ENCODE results near the gene CDK9.

Gene CDK9

DNA sequence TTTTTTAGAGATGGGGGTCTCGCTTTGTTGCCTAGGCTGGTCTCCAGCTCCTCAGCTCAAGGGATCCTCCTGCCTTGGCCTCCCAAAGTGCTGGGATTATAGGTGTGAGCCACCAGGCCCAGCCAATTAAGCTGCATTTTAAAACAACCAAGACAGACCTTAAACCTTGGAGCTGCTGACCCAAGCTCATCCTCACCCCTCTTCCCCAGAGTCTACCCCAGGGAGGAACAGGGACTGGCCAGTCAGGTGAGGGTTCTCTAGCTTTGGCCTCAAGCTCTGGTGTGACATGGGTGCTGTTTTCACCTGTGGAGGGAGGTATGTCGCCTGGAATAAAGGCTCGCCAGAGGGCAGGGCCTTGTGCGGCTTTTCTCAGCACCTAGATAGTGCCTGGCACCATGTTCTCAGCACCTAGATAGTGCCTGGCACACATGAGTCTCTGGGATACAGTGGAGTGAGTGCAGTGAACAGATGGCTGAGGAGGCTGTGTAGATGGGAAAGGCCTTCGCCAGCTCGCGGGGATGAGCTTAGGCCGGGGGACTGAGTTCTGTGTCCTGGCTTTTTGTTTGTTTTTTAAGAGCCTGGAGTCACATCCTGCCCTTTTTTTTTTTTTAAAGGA lies 7.4 kb downstream of the CDK9 start:
- Histone ChIP-seq H2BK120ac (ENCODE audit: insufficient read depth, low read length, poor library complexity) (no peak overlapping the region), H3K14ac (ENCODE audit: low read length) (no peak overlapping the region), H2AFZ (ENCODE audit: insufficient read depth, low read length, poor library complexity) (no peak overlapping the region), H3K36me3 (ENCODE audit: control insufficient read depth in 1 of 2, insufficient read depth in 2 of 2, low read length in 2 of 2) (peaks cover 44 to 46% of the 10 kb centered on the region in 2 experiments), H3K4me2 (ENCODE audit: low read length) (no peak overlapping the region), H3K79me1 (ENCODE audit: low read length) (no peaks in the 10 kb centered on the region), H2BK12ac (ENCODE audit: low read length) (no peak overlapping the region), H3K9me3 (ENCODE audit: insufficient read depth, low read depth, low read length) (no peaks in the 10 kb centered on the region), H3K9ac (ENCODE audit: low read length) (no peak overlapping the region), H3K4me3 (ENCODE audit: low read depth, low read length) (no peak overlapping the region), H4K8ac (ENCODE audit: low read depth, low read length) (no peak overlapping the region), H3K4me1 (ENCODE audit: control insufficient read depth in 1 of 2, insufficient read depth in 2 of 2, low read length in 2 of 2) (no peaks in the 10 kb centered on the region), H3K23ac (ENCODE audit: low read length) (no peak overlapping the region), H3K4ac (ENCODE audit: low read depth, low read length) (no peak overlapping the region), H4K91ac (ENCODE audit: low read depth, low read length) (no peak overlapping the region), H3K27me3 (ENCODE audit: insufficient read depth, low read length) (no peaks in the 10 kb centered on the region), H3K18ac (ENCODE audit: low read length) (no peak overlapping the region), H2BK5ac (ENCODE audit: low read depth, low read length, poor library complexity) (no peak overlapping the region), H3K79me2 (ENCODE audit: control insufficient read depth, insufficient read depth, low read length, poor library complexity) (no peaks in the 10 kb centered on the region), H2AK5ac (ENCODE audit: low read length) (no peak overlapping the region), H3K27ac (ENCODE audit: low read depth, low read length) (no peak overlapping the region), H4K12ac (ENCODE audit: low read depth, low read length) (no peak overlapping the region)
- no peak for DNase-seq
- WGBS (ENCODE audit: extremely low coverage, insufficient coverage, insufficient read length), result no CpG with 5 or more reads among the region's 8 CpGs

DNA sequence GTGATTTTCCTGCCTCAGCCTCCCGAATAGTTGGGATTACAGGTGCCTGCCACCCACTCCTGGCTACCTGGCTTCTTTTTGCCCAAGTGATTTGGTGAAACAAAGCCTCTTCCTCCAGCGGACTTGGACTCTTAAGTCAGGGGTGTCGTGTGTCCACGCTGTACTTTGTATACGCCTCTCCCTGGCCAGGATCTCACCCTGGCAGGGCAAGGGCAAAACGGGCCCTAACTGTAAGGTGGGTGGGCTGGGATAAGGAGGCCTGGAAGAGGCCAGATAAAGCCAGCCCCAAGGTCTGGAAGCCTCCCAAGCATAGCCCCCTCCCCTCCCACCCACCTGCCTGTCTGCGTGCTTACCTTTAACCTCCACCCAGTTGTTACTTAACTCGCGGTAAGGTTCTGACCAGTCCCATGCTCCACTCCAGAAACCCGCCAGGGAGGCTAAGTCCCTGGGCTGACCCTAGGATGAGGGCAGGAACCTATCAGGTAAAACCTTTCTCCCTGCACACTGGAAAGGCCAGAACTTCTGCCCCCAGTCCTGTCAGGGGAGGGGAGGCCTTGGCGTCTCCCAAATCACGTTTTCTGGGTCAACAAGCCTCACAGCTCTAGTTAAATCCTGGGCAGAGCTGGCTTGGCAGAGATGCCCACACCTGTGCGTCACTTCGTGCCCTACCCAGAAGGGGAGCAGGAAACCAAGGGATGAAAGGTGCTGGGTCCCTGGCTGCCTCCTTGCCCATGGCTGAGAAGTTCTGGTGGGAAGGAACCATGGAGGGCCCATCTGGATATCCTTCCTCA lies 8.4 kb downstream of the CDK9 start:
- H3K4me1 ChIP-seq (ENCODE audit: control insufficient read depth in 1 of 2, insufficient read depth in 2 of 2, low read length in 2 of 2), result no peaks in the 10 kb centered on the region
- no peak overlapping the region for H4K91ac ChIP-seq (ENCODE audit: low read depth, low read length)
- H2AK5ac ChIP-seq (ENCODE audit: low read length), result no peak overlapping the region
- H3K9ac ChIP-seq (ENCODE audit: low read length), result no peak overlapping the region
- no peak overlapping the region for H2AFZ ChIP-seq (ENCODE audit: insufficient read depth, low read length, poor library complexity)
- peaks cover 34 to 36% of the 10 kb centered on the region in 2 experiments for H3K36me3 ChIP-seq (ENCODE audit: control insufficient read depth in 1 of 2, insufficient read depth in 2 of 2, low read length in 2 of 2)
- H4K12ac ChIP-seq (ENCODE audit: low read depth, low read length), result no peak overlapping the region
- DNase-seq, result no peak
- no peak overlapping the region for H3K14ac ChIP-seq (ENCODE audit: low read length)
- H3K4ac ChIP-seq (ENCODE audit: low read depth, low read length), result no peak overlapping the region
- WGBS (ENCODE audit: extremely low coverage, insufficient coverage, insufficient read length), result no CpG with 5 or more reads among the region's 14 CpGs
- no peak overlapping the region for H3K23ac ChIP-seq (ENCODE audit: low read length)
- no peak overlapping the region for H3K27ac ChIP-seq (ENCODE audit: low read depth, low read length)
- H3K4me3 ChIP-seq (ENCODE audit: low read depth, low read length), result no peak overlapping the region
- H4K8ac ChIP-seq (ENCODE audit: low read depth, low read length), result no peak overlapping the region
- H3K79me1 ChIP-seq (ENCODE audit: low read length), result no peaks in the 10 kb centered on the region
- H3K9me3 ChIP-seq (ENCODE audit: insufficient read depth, low read depth, low read length), result no peaks in the 10 kb centered on the region
- H2BK120ac ChIP-seq (ENCODE audit: insufficient read depth, low read length, poor library complexity), result no peak overlapping the region
- H3K79me2 ChIP-seq (ENCODE audit: control insufficient read depth, insufficient read depth, low read length, poor library complexity), result no peaks in the 10 kb centered on the region
- no peak overlapping the region for H2BK12ac ChIP-seq (ENCODE audit: low read length)
- H3K4me2 ChIP-seq (ENCODE audit: low read length), result no peak overlapping the region
- H2BK5ac ChIP-seq (ENCODE audit: low read depth, low read length, poor library complexity), result no peak overlapping the region
- H3K27me3 ChIP-seq (ENCODE audit: insufficient read depth, low read length), result no peaks in the 10 kb centered on the region
- no peak overlapping the region for H3K18ac ChIP-seq (ENCODE audit: low read length)

DNA sequence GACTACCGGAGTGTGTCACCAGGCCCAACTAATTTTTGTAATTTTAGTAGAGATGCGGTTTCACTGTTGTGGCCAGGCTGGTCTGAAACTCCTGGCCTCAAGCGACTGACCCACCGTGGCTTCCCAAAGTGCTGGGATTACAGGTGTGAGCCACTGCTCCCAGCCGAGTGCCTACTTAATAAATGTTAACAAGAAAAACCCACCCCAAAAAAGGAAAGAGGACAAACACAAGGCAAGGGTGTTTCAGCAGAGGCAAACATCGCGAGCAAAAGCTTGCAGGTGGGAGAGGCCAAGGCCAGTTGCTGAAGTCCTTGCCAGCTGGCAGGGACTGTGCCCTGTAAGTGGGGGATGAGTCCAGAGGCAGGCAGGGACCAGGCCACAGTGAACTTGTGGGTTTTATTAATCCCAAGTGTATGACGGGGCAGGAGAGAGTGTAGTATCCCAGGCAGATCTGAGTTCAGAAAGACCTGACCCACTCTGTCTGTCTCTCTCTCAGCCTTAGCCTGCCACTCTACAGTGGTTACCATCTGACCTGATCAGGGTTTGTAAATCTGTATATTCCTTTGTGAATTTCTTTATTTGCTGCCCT lies 10.5 kb downstream of the CDK9 start:
- H2AFZ ChIP-seq (ENCODE audit: insufficient read depth, low read length, poor library complexity), result no peak overlapping the region
- no peaks in the 10 kb centered on the region for H3K79me1 ChIP-seq (ENCODE audit: low read length)
- no peaks in the 10 kb centered on the region for H3K79me2 ChIP-seq (ENCODE audit: control insufficient read depth, insufficient read depth, low read length, poor library complexity)
- H3K9ac ChIP-seq (ENCODE audit: low read length), result no peak overlapping the region
- no peak overlapping the region for H2AK5ac ChIP-seq (ENCODE audit: low read length)
- no peaks in the 10 kb centered on the region for H3K27me3 ChIP-seq (ENCODE audit: insufficient read depth, low read length)
- no peak overlapping the region for H3K23ac ChIP-seq (ENCODE audit: low read length)
- H4K8ac ChIP-seq (ENCODE audit: low read depth, low read length), result no peak overlapping the region
- peaks cover 15 to 16% of the 10 kb centered on the region in 2 experiments for H3K36me3 ChIP-seq (ENCODE audit: control insufficient read depth in 1 of 2, insufficient read depth in 2 of 2, low read length in 2 of 2)
- no peak overlapping the region for H4K91ac ChIP-seq (ENCODE audit: low read depth, low read length)
- H3K4me2 ChIP-seq (ENCODE audit: low read length), result no peak overlapping the region
- no peak overlapping the region for H3K27ac ChIP-seq (ENCODE audit: low read depth, low read length)
- no peak overlapping the region for H2BK12ac ChIP-seq (ENCODE audit: low read length)
- no CpG with 5 or more reads among the region's 8 CpGs for WGBS (ENCODE audit: extremely low coverage, insufficient coverage, insufficient read length)
- no peak overlapping the region for H2BK5ac ChIP-seq (ENCODE audit: low read depth, low read length, poor library complexity)
- H3K14ac ChIP-seq (ENCODE audit: low read length), result no peak overlapping the region
- no peaks in the 10 kb centered on the region for H3K9me3 ChIP-seq (ENCODE audit: insufficient read depth, low read depth, low read length)
- no peaks in the 10 kb centered on the region for H3K4me1 ChIP-seq (ENCODE audit: control insufficient read depth in 1 of 2, insufficient read depth in 2 of 2, low read length in 2 of 2)
- no peak overlapping the region for H3K4ac ChIP-seq (ENCODE audit: low read depth, low read length)
- H4K12ac ChIP-seq (ENCODE audit: low read depth, low read length), result no peak overlapping the region
- no peak overlapping the region for H3K4me3 ChIP-seq (ENCODE audit: low read depth, low read length)
- DNase-seq, result no peak
- no peak overlapping the region for H3K18ac ChIP-seq (ENCODE audit: low read length)
- no peak overlapping the region for H2BK120ac ChIP-seq (ENCODE audit: insufficient read depth, low read length, poor library complexity)

DNA sequence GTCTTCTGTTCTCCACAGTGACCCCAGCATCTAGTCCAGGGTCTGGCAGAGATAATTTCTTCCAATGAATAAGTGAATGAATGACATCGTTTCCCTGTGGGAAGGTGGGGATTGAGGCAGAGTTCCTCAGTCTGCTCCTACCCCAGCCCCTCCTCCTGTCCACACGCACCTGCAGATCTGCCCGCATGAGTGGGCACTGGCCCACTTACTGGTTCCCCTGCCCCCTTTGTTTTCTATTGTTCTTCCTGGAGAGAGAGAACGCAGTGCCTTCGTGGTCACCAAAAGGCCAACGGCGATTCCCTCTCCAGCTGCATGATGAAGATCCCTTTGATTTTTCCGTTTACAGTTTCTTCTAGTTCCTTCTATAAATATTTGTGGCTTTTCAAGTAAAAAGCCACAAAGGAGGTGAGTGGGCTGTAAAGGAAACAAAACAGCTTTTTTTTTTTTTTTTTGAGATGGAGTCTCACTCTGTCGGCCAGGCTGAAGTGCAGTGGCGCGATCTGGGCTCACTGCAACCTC lies 11.1 kb downstream of the CDK9 start:
- no peaks in the 10 kb centered on the region for H3K9me3 ChIP-seq (ENCODE audit: insufficient read depth, low read depth, low read length)
- H2AFZ ChIP-seq (ENCODE audit: insufficient read depth, low read length, poor library complexity), result no peak overlapping the region
- H3K36me3 ChIP-seq (ENCODE audit: control insufficient read depth in 1 of 2, insufficient read depth in 2 of 2, low read length in 2 of 2), result peaks cover 10 to 11% of the 10 kb centered on the region in 2 experiments
- no peak overlapping the region for H2BK120ac ChIP-seq (ENCODE audit: insufficient read depth, low read length, poor library complexity)
- H3K9ac ChIP-seq (ENCODE audit: low read length), result no peak overlapping the region
- H3K79me1 ChIP-seq (ENCODE audit: low read length), result no peaks in the 10 kb centered on the region
- H3K23ac ChIP-seq (ENCODE audit: low read length), result no peak overlapping the region
- no peak overlapping the region for H3K18ac ChIP-seq (ENCODE audit: low read length)
- no peak for DNase-seq
- no peaks in the 10 kb centered on the region for H3K79me2 ChIP-seq (ENCODE audit: control insufficient read depth, insufficient read depth, low read length, poor library complexity)
- no CpG with 5 or more reads among the region's 11 CpGs for WGBS (ENCODE audit: extremely low coverage, insufficient coverage, insufficient read length)
- H2BK5ac ChIP-seq (ENCODE audit: low read depth, low read length, poor library complexity), result no peak overlapping the region
- no peak overlapping the region for H3K4me3 ChIP-seq (ENCODE audit: low read depth, low read length)
- no peak overlapping the region for H3K4me2 ChIP-seq (ENCODE audit: low read length)
- H3K4ac ChIP-seq (ENCODE audit: low read depth, low read length), result no peak overlapping the region
- H2AK5ac ChIP-seq (ENCODE audit: low read length), result no peak overlapping the region
- no peak overlapping the region for H3K14ac ChIP-seq (ENCODE audit: low read length)
- no peak overlapping the region for H4K91ac ChIP-seq (ENCODE audit: low read depth, low read length)
- H3K4me1 ChIP-seq (ENCODE audit: control insufficient read depth in 1 of 2, insufficient read depth in 2 of 2, low read length in 2 of 2), result no peaks in the 10 kb centered on the region
- H3K27me3 ChIP-seq (ENCODE audit: insufficient read depth, low read length), result no peaks in the 10 kb centered on the region
- no peak overlapping the region for H3K27ac ChIP-seq (ENCODE audit: low read depth, low read length)
- no peak overlapping the region for H4K12ac ChIP-seq (ENCODE audit: low read depth, low read length)
- H2BK12ac ChIP-seq (ENCODE audit: low read length), result no peak overlapping the region
- no peak overlapping the region for H4K8ac ChIP-seq (ENCODE audit: low read depth, low read length)
